H1 (cell line): ENCODE measurements around the gene ZNF106. TPM values are rescaled to one million over a fixed set of nuclear protein-coding genes. Genes with fewer than 3 reads are reported as not detected.
A peak's percentile ranks its signal among the peaks of the same experiment; 100 is the strongest.

Experiments used
- CBX5 ChIP-seq: fragments of 300-800, 300-1000 bp; sonication (generic); IDR thresholded peaks from 2 replicates; pipeline ENCODE4 v1.7.1; 2016; ENCODE audit warnings: antibody characterized with exemption, low read length, low read depth
- CBX8 ChIP-seq: fragments of 300-800, 300-1000 bp; sonication (generic); IDR thresholded peaks from 2 replicates; pipeline ENCODE4 v1.7.1; 2016; ENCODE audit warnings: low read depth, low read length, borderline replicate concordance
- CHD7 ChIP-seq: fragments of 300-600 bp; sonication (generic); IDR thresholded peaks from 2 replicates; pipeline ENCODE4 v1.7.1; 2012; ENCODE audit warnings: low read length, moderate library complexity, mild to moderate bottlenecking, inconsistent platforms; ENCODE audit not compliant: insufficient replicate concordance
- JUND ChIP-seq: IDR thresholded peaks from 2 replicates; pipeline ENCODE4 v1.6.1; 2011; ENCODE audit warnings: mild to moderate bottlenecking, improper control_type of control experiment, low read length
- MAFK ChIP-seq: IDR thresholded peaks from 2 replicates; pipeline ENCODE4 v1.6.1; 2012; ENCODE audit warnings: low read depth, mild to moderate bottlenecking, improper control_type of control experiment, low read length
- POLR2AphosphoS5 ChIP-seq: IDR thresholded peaks from 2 replicates; pipeline ENCODE4 v1.6.1; 2011; ENCODE audit warnings: low read depth, low read length
- RAD21 ChIP-seq, 2 experiments: IDR thresholded peaks in 1 of 2; conservative IDR thresholded peaks in 1 of 2; 2 replicates each; pipeline ENCODE4 v1.6.1; 2011; ENCODE audit warnings: low read depth in 2 of 2, low read length in 2 of 2, improper control_type of control experiment in 1 of 2, inconsistent platforms in 1 of 2, mild to moderate bottlenecking in 1 of 2, moderate library complexity in 1 of 2
- RNF2 ChIP-seq: fragments of 200-900, 300-1000 bp; sonication (generic); IDR thresholded peaks from 2 replicates; pipeline ENCODE4 v1.7.1; 2016; ENCODE audit warnings: borderline replicate concordance, low read depth, mild to moderate bottlenecking, antibody characterized with exemption, low read length; ENCODE audit not compliant: poor library complexity, severe bottlenecking; ENCODE audit errors: missing control alignments
- RXRA ChIP-seq: IDR thresholded peaks from 2 replicates; pipeline ENCODE4 v1.6.1; 2011; ENCODE audit warnings: low read depth, mild to moderate bottlenecking, low read length, moderate library complexity; ENCODE audit not compliant: insufficient read depth
- SP1 ChIP-seq: IDR thresholded peaks from 2 replicates; pipeline ENCODE4 v1.6.1; 2011; ENCODE audit warnings: low read depth, low read length
- SP4 ChIP-seq: IDR thresholded peaks from 2 replicates; pipeline ENCODE4 v1.6.1; 2012; ENCODE audit warnings: low read length, inconsistent platforms
- TCF12 ChIP-seq: IDR thresholded peaks from 2 replicates; pipeline ENCODE4 v1.6.1; 2011; ENCODE audit warnings: low read depth, mild to moderate bottlenecking, low read length
- polyA plus RNA-seq, 7 experiments: library from polyadenylated mRNA; depleted of rRNA in 3 of 7; stranded (reverse) in 5 of 7; unstranded in 2 of 7; fragments of >200 nt in 5 of 7; fragments of 200-250 nt in 2 of 7; gene quantifications; 1 replicate in 5 of 7; 2 replicates in 1 of 7; 4 replicates in 1 of 7; pipeline versions ENCODE4 v1.2.1 to v1.2.3, GENCODE V29; 2011 to 2013; ENCODE audit warnings: missing spikeins in 2 of 7, mixed read lengths in 2 of 7
- total RNA-seq: library from RNA; stranded (reverse); fragmentation: NEBNext Ultra II Directional; extraction: Animal tissue kit (Norgen Biotek cat#: 25700); gene quantifications from 2 replicates; pipeline ENCODE4 v1.2.1, GENCODE V29; 2021

Gene ZNF106
- total and polyA plus RNA-seq, 2 of the 8 experiments (the other 6 are each of a cell fraction or from before 2014, with no cell fraction given): 18.2 to 62.0 TPM

- TF ChIP-seq CHD7 (no peak), SP1 (no peak), RAD21 (IDR thresholded peaks at IDR 0.05 in 1 of 2, conservative IDR thresholded peaks at IDR 0.05 in 1 of 2; ENCODE audit: low read depth in 2 of 2, low read length in 2 of 2) (peak; percentile 29 to 39; a peak in 3 of 4 replicates), POLR2AphosphoS5 (no peak), CBX5 (no peak), RNF2 (no peak), MAFK (peak; percentile 83), JUND (no peak), TCF12 (no peak), RXRA (no peak), CBX8 (no peak), SP4 (no peak)
- TF ChIP-seq, all 59 proteins: peak for 3
Observed at GRCh38 chr15:42371096-42371495, 119.8 kb downstream of the ZNF106 start (continued).
